Right lobe of liver (tissue), 4 donors: ENCODE results near the gene NES.

Experiments
- CTCF ChIP-seq, 4 donors: fragments of 200-600 bp in 3 of 4; fragments of 450-650 bp in 1 of 4; IDR thresholded peaks; one replicate each; pipeline versions ENCODE4 v1.5.1 to v1.8.0; 2016 to 2022; ENCODE audit warnings: antibody characterized with exemption in 4 of 4, mild to moderate bottlenecking in 2 of 4
- POLR2A ChIP-seq: fragments of 450-650 bp; IDR thresholded peaks from one replicate; pipeline ENCODE4 v1.6.1; 2017; ENCODE audit warnings: antibody characterized with exemption, mild to moderate bottlenecking
- donor health status: DM: no; HTN: no; CAD: no.
- donor health status: DM: no; HTN: no; CAD: no.
- donor health status: DM: no; HTN: yes; CAD: no.

- TF ChIP-seq POLR2A, result no peak
- no peak for TF ChIP-seq CTCF (IDR thresholded peaks at IDR 0.05)
Measured at GRCh38 chr1:156705321-156705917, 28.2 kb upstream of the NES start, which contains the start of gene CRABP2.
